Measurements from ENCODE around the gene EPB42.

Gene EPB42

DNA sequence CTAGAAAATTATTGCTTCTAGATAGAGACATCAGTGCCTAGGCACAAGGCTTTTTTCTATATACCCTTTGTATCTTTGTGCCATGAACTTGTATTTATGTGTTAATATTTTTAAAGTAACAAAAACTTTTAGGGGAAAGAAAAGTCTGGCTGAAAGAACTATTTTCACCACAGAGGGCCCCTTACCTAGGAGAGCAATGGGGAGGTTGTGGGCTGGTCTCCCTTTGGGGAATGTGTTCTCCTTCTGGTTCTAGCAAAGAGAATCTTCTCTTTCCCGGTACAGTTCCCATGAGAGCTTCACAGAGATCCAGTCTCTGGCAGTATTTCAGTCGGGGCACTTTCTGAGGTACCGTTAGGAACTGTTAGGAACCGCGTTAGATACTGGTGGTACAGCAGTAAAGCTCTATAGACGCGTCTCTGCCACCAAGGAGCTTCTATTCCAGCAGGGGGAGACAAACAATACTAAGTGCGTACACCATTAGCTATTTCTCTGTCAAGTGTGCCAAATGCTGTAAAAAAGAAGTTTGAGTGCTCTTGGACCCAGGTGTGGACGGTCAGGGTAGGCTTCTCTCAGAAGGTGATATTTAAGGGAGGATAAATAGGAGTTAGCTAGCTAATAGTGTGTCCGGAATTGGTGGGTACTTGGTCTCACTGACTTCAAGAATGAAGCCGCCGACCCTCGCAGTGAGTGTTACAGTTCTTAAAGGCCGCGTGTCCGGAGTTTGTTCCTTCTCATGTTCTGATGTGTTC lies 4.6 kb upstream of the EPB42 start:
- peak; percentile 87 for DNase-seq (ENCODE audit: low spot score)
- TF ChIP-seq, protein P1, sequence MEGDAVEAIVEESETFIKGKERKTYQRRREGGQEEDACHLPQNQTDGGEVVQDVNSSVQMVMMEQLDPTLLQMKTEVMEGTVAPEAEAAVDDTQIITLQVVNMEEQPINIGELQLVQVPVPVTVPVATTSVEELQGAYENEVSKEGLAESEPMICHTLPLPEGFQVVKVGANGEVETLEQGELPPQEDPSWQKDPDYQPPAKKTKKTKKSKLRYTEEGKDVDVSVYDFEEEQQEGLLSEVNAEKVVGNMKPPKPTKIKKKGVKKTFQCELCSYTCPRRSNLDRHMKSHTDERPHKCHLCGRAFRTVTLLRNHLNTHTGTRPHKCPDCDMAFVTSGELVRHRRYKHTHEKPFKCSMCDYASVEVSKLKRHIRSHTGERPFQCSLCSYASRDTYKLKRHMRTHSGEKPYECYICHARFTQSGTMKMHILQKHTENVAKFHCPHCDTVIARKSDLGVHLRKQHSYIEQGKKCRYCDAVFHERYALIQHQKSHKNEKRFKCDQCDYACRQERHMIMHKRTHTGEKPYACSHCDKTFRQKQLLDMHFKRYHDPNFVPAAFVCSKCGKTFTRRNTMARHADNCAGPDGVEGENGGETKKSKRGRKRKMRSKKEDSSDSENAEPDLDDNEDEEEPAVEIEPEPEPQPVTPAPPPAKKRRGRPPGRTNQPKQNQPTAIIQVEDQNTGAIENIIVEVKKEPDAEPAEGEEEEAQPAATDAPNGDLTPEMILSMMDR (IDR thresholded peaks at IDR 0.05; ENCODE audit: extremely low read depth, insufficient read depth, missing control alignments) = peak; percentile 83
- in situ Hi-C loops (cut with MboI; ENCODE audit: low pct_unique_long_range_greater_than_20kb, low sequenced_read_pairs, unreplicated experiment) = no loop called here

DNA sequence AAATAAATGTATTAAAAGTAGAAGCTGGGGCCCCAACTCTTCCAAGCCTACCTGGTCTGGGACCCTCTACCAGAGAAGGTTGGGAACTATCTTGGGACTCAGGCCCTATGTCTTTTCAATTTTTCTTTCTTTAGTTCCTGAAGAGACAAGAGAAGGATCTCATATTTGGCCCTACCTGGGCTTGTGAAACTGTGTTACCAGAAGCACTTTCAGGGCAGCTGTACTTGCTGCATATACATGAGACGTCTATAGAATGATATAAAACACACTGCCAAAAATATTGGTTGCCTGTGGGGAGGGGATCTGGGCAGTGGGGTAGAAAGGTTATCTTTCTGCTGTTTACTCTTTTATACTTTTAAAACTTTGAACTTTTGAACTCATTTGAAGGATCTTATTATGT lies 604 bp upstream of the EPB42 start:
- in situ Hi-C loops (cut with MboI; ENCODE audit: low pct_unique_long_range_greater_than_20kb, low sequenced_read_pairs, unreplicated experiment) = no loop called here
- TF ChIP-seq, protein P1 (IDR thresholded peaks at IDR 0.05; ENCODE audit: extremely low read depth, insufficient read depth, missing control alignments) = no peak
- no peak for DNase-seq (ENCODE audit: low spot score)

DNA sequence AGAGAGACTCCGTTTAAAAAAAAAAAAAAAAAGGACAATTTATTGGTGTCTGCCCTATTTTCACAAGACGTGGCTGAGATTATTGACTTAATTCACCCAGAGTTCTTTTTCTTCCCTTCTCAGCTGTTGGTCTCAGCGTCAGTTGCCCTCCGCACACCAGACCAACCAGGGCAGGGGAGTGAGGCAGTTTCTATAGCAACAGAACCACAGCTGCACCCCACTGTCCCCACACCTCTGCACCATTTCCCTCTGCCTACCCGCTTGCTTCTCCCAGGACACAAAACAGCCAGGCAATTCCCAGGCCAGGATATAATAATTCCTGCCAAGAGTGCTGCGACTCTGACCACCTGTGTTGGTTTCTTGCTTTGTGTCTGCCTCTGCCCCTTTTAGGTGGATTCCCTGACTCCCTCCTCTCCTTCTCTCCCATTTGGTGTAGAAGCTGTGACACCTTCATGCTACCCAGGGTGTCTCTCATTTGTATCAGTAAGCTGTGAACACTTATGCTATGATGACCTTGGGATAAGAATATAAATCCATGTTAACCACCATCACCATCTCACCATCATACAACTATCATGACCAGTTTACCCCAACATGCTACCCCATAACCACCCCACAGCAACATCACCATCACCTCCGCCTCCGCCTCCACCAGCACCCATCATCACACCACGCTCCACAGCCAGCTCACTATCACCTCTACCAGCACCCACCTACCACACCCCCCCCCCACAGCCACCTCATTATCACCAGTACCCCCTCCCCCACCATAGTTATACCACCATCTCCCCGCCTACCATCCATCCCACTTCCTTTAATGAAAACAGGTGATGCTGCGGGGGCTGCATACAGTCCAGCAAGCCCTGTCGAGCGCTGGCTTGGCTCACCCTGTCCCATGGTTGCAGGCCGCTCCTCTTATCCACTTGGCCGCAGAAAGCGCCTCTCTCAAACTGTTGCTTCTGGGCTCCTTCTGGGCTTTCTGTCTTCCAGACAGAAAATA lies 589 bp downstream of the EPB42 start:
- in situ Hi-C loops (cut with MboI; ENCODE audit: low pct_unique_long_range_greater_than_20kb, low sequenced_read_pairs, unreplicated experiment) = no loop called here

DNA sequence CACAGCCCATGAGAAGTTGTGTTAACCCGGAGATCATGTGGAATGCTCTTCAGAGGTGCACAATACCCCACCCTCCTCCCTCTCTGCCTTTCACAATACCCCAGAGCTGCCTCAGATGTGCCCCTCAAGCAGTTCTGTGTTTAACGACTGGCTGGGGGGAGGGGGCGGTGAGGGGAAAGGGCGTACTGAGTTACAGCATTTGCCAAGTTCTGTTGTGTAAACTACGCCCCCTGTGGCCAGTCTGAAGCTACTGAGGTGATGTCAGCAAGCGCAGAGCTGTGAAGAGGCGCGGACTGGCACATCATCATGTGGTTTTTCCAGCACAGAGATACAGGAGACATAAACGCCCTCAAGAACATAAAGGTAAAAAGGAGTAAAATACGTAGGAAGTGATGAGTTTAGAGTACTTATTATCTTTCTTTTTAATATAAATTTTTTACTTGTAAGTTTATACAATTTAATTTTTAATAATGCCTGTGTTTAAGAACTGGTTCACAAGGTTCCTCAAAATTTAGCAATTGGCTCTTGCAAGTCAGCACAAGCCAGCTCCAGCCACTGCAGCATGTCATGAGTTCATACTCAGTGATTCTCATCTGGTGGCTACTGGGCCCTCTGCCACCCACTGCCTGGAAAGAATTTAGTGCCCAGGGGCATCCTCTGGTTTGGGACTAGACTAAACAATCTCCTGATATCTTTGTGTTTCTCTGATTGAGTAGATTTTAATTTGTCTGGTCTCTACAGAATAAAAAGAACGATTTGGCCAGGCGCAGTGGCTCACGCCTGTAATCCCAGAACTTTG lies 1.7 kb downstream of the EPB42 start:
- no peak for DNase-seq (ENCODE audit: low spot score)
- TF ChIP-seq, protein P1 (IDR thresholded peaks at IDR 0.05; ENCODE audit: extremely low read depth, insufficient read depth, missing control alignments) = peak; percentile 11
- in situ Hi-C loops (cut with MboI; ENCODE audit: low pct_unique_long_range_greater_than_20kb, low sequenced_read_pairs, unreplicated experiment) = no loop called here

More for the DNA sequence above, 589 bp downstream of the EPB42 start:
- TF ChIP-seq, protein P1 (IDR thresholded peaks at IDR 0.05; ENCODE audit: extremely low read depth, insufficient read depth, missing control alignments) = no peak
- no peak for DNase-seq (ENCODE audit: low spot score)

DNA sequence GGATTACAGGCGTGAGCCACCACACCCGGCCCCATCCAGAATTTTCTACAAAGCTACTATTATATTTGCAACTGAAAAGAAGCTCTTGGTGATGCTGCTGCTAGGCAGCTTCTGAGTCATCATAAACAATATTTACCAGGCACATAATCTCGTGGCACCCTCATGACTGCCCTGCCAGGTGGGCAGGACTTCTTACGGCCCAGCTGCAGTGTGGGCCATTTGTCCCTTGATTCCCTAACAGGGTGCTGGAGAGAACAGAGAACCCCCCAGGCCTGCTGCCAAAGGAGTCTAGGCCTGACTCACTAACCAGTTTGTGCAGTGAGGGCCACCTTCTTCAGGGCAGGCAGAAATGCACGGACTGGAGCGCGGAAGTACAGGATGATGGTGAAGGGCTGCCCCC lies 4.9 kb downstream of the EPB42 start:
- no peak for DNase-seq (ENCODE audit: low spot score)
- in situ Hi-C loops (cut with MboI; ENCODE audit: low pct_unique_long_range_greater_than_20kb, low sequenced_read_pairs, unreplicated experiment) = no loop called here
- TF ChIP-seq, protein P1 (IDR thresholded peaks at IDR 0.05; ENCODE audit: extremely low read depth, insufficient read depth, missing control alignments) = no peak

Measured in GM13977 (cell line).